ENCODE data around the gene GDPD3. TPM values are rescaled to one million over a fixed set of nuclear protein-coding genes. Genes with fewer than 3 reads are reported as not detected.

GDPD3 gene
- total and polyA plus RNA-seq, 10 of the 15 experiments (the other 5 are each of a cell fraction or from before 2014, with no cell fraction given): 0.29 to 3.3 (median 0.97) TPM

GRCh38 chr16:30132591-30132990 is 19.3 kb upstream of the GDPD3 start:
- H3K4me3 ChIP-seq: no peak overlapping the region
- no peaks in the 10 kb centered on the region; the same call in 1 of the 3 replicates for H3K9me3 ChIP-seq (replicated peaks; ENCODE audit: control insufficient read depth, insufficient read depth, low read length)
- no peak overlapping the region for H3K27ac ChIP-seq (ENCODE audit: control insufficient read depth, insufficient read depth)
- H3K79me2 ChIP-seq (ENCODE audit: control insufficient read depth, insufficient read depth, low read length): no peaks in the 10 kb centered on the region
- H4K20me1 ChIP-seq (ENCODE audit: control insufficient read depth, insufficient read depth): no peaks in the 10 kb centered on the region
- ChIA-PET RAD21 (ENCODE audit: unreplicated experiment) (no interaction called here), POLR2A (no interaction called here), CTCF (interaction anchor here (1.0 kb wide), 1 partner anchor 40 kb away, joined by 3 read pairs; no protein-coding TSS in a partner anchor), SMC1A (ENCODE audit: uncharacterized antibody, unreplicated experiment) (no interaction called here)
- no peak overlapping the region for H2AFZ ChIP-seq (ENCODE audit: control insufficient read depth, low read depth, low read length)
- FAIRE-seq (no peak), ATAC-seq (no peak), DNase-seq (ENCODE audit: low read depth, low spot score) (no peak)
- TF ChIP-seq NFYB (IDR thresholded peaks at IDR 0.05; ENCODE audit: insufficient read depth, low read depth, low read length) (no peak), BCLAF1 (IDR thresholded peaks at IDR 0.05) (no peak), JUNB (IDR thresholded peaks at IDR 0.05) (no peak), ZNF24 (IDR thresholded peaks at IDR 0.05) (no peak), CHD4 (IDR thresholded peaks at IDR 0.05) (no peak), SIX5 (IDR thresholded peaks at IDR 0.05; ENCODE audit: low read depth, low read length, severe bottlenecking) (no peak), SREBF2 (IDR thresholded peaks at IDR 0.05; ENCODE audit: low read length) (no peak), ZNF592 (IDR thresholded peaks at IDR 0.05) (no peak)
- in situ Hi-C loops (cut with MboI) (no loop called here), intact Hi-C loops (cut with micrococcal nuclease; ENCODE audit: unreplicated experiment) (no loop called here)
- BruUV-seq (replicated peaks): no TSS peak
- H3K4me2 ChIP-seq (ENCODE audit: control insufficient read depth, insufficient read depth): no peak overlapping the region
- no peaks in the 10 kb centered on the region for H3K27me3 ChIP-seq (replicated peaks in 1 of 2; ENCODE audit: control insufficient read depth in 2 of 2, insufficient read depth in 2 of 2, low read length in 1 of 2)
- no peaks in the 10 kb centered on the region for H3K36me3 ChIP-seq (ENCODE audit: control insufficient read depth in 2 of 2, insufficient read depth in 2 of 2, low read length in 1 of 2)
- H3K4me1 ChIP-seq (ENCODE audit: control insufficient read depth, insufficient read depth, low read length): 0 out of 2 replicates have a peak, but pooled peaks cover 4% of the 10 kb centered on the region
- WGBS (ENCODE audit: insufficient coverage, insufficient replicate concordance, low lambda C conversion rate, missing lambda C conversion rate): 80% methylated on average over 3 of the region's 3 CpGs
- H3K9ac ChIP-seq (ENCODE audit: control insufficient read depth, insufficient read depth, low read length): no peak overlapping the region
